Measurements from ENCODE around the gene DYNC2H1. TPM values are rescaled to one million over a fixed set of nuclear protein-coding genes. Genes with fewer than 3 reads are reported as not detected.

Gene DYNC2H1
- total and polyA plus RNA-seq, 7 donors: 0.79 to 2.3 (median 1.3) TPM

GRCh38 chr11:103483996-103484395, 374.8 kb downstream of the DYNC2H1 start:
- intact Hi-C loops (cut with DNase I): no loop called here
- ATAC-seq: no peak

DNA sequence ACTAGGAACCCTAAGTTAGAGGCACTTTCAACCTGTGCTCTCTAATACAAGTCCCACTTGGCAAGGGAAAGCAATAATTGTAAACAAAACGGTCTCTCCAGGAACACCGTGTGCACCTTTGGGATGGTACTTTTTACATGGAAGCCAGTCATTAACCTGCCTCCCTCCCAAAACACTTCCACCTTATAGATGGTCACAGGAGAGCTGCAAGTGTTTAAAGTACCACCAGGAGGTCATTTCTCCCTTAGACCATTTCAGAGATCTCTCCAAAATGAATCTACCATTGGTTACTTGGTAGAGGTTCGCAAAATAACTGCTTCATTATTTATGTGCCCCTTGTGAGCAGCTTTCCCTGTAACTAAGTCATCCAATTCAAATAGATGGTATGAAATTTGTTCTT, 375.3 kb downstream of the DYNC2H1 start:
- no peak for TF ChIP-seq CTCF (IDR thresholded peaks at IDR 0.05)
- 91 to 93% (median 92%) methylated on average over 3 of the region's 3 CpGs for WGBS, 3 donors

More at GRCh38 chr11:103483996-103484395, 374.8 kb downstream of the DYNC2H1 start:
- Histone ChIP-seq H3K36me3 (ENCODE audit: insufficient read depth in 1 of 2, low read depth in 1 of 2) (no peaks in the 10 kb centered on the region), H3K9me3 (no peaks in the 10 kb centered on the region), H3K27me3 (ENCODE audit: insufficient read depth in 3 of 3, low read length in 2 of 3) (no peaks in the 10 kb centered on the region), H3K4me3 (no peak overlapping the region), H3K27ac (no peak overlapping the region), H3K4me1 (no peaks in the 10 kb centered on the region)
- no peak for DNase-seq
- no peak for TF ChIP-seq CTCF (IDR thresholded peaks at IDR 0.05)

DNA sequence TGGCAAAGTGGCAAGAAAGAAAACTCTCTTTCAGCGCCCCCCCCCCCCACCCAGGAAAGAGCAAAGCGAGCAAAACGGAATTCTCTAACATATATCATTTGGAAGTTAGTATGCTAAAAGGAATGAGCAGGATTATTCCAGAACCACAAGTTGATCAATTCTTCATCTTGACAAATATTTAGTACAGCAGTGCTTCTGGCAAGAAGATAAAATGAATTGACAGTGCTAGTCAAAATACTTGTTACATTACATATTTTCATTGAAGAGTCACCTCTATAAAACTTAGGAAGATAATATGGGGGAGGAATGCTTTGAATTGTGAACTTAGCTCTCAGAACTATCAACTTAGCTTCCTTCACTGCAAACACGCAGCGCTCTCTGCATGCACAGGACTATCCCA, 377.4 kb downstream of the DYNC2H1 start:
- ATAC-seq (no peak), DNase-seq (no peak)
- H3K4me1 ChIP-seq: no peaks in the 10 kb centered on the region
- no peak overlapping the region for H3K27ac ChIP-seq
- H3K27me3 ChIP-seq (ENCODE audit: insufficient read depth in 3 of 3, low read length in 2 of 3): no peaks in the 10 kb centered on the region
- H3K4me3 ChIP-seq: no peak overlapping the region
- no peaks in the 10 kb centered on the region for H3K9me3 ChIP-seq
- 83 to 92% (median 90%) methylated on average over 5 of the region's 5 CpGs for WGBS, 3 donors
- intact Hi-C loops (cut with DNase I): no loop called here
- no peak for TF ChIP-seq CTCF (IDR thresholded peaks at IDR 0.05)
- no peaks in the 10 kb centered on the region for H3K36me3 ChIP-seq (ENCODE audit: insufficient read depth in 1 of 2, low read depth in 1 of 2)

More for the DNA sequence above, 375.3 kb downstream of the DYNC2H1 start:
- Histone ChIP-seq H3K27ac (no peak overlapping the region), H3K9me3 (no peaks in the 10 kb centered on the region), H3K27me3 (ENCODE audit: insufficient read depth in 3 of 3, low read length in 2 of 3) (no peaks in the 10 kb centered on the region), H3K4me3 (no peak overlapping the region), H3K36me3 (ENCODE audit: insufficient read depth in 1 of 2, low read depth in 1 of 2) (no peaks in the 10 kb centered on the region), H3K4me1 (no peaks in the 10 kb centered on the region)
- ATAC-seq: no peak
- DNase-seq: no peak
- intact Hi-C loops (cut with DNase I): no loop called here

GRCh38 chr11:103487113-103487512, 377.9 kb downstream of the DYNC2H1 start:
- no peaks in the 10 kb centered on the region for H3K36me3 ChIP-seq (ENCODE audit: insufficient read depth in 1 of 2, low read depth in 1 of 2)
- intact Hi-C loops (cut with DNase I): no loop called here
- no peaks in the 10 kb centered on the region for H3K9me3 ChIP-seq
- no peak overlapping the region for H3K4me3 ChIP-seq
- H3K4me1 ChIP-seq: no peaks in the 10 kb centered on the region
- no peak overlapping the region for H3K27ac ChIP-seq
- no peaks in the 10 kb centered on the region for H3K27me3 ChIP-seq (ENCODE audit: insufficient read depth in 3 of 3, low read length in 2 of 3)
- ATAC-seq: no peak
- DNase-seq: no peak
- TF ChIP-seq CTCF (IDR thresholded peaks at IDR 0.05): no peak
- 91 to 94% (median 94%) methylated on average over 4 of the region's 4 CpGs for WGBS, 3 donors

DNA sequence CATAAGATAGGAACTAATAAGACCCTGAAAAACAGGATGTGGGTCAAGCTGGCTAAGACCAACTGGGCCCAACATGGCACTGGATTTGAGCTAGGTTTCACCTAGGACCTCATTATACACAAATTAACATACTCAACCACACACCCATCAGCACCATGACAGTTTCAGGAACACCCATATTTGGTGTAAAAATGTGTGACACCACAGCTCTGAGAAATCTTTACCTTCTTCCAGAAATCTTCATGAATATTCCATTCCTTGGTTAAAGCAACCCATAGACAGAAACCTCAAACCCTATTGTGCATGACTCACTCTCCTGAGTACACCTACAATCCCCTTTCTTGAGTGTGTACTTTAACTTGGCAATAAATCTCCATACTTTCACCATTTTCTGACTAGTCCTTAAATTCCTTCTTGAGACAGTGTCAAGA, 378.8 kb downstream of the DYNC2H1 start:
- H3K36me3 ChIP-seq (ENCODE audit: insufficient read depth in 1 of 2, low read depth in 1 of 2): no peaks in the 10 kb centered on the region
- no peak overlapping the region for H3K27ac ChIP-seq
- no peak for ATAC-seq
- H3K4me1 ChIP-seq: no peaks in the 10 kb centered on the region
- no peaks in the 10 kb centered on the region for H3K9me3 ChIP-seq
- DNase-seq: no peak
- intact Hi-C loops (cut with DNase I): no loop called here
- no peak for TF ChIP-seq CTCF (IDR thresholded peaks at IDR 0.05)
- no peak overlapping the region for H3K4me3 ChIP-seq
- H3K27me3 ChIP-seq (ENCODE audit: insufficient read depth in 3 of 3, low read length in 2 of 3): no peaks in the 10 kb centered on the region

All from psoas muscle (tissue), 8 donors.